ENCODE results near the gene KCNQ2.

The KCNQ2 gene

GRCh38 chr20:63422653-63423052, 49.8 kb downstream of the KCNQ2 start:
- TF ChIP-seq ZNF70 (CRISPR knock-in tag; IDR thresholded peaks at IDR 0.05) (no peak), TCF4 (CRISPR knock-in tag; IDR thresholded peaks at IDR 0.05; ENCODE audit: borderline replicate concordance) (no peak), RARB (CRISPR knock-in tag; IDR thresholded peaks at IDR 0.05) (no peak), TOX (CRISPR knock-in tag; IDR thresholded peaks at IDR 0.05; ENCODE audit: borderline replicate concordance) (no peak), ESRRG (CRISPR knock-in tag; IDR thresholded peaks at IDR 0.05) (no peak), BACH2 (CRISPR knock-in tag; IDR thresholded peaks at IDR 0.05; ENCODE audit: borderline replicate concordance) (no peak), ZNF565 (CRISPR knock-in tag; conservative IDR thresholded peaks at IDR 0.05; ENCODE audit: low read depth) (no peak), PATZ1 (CRISPR knock-in tag; IDR thresholded peaks at IDR 0.05; ENCODE audit: borderline replicate concordance) (no peak), PPARA (CRISPR knock-in tag; IDR thresholded peaks at IDR 0.05; ENCODE audit: borderline replicate concordance) (no peak), ZNF8 (CRISPR knock-in tag; IDR thresholded peaks at IDR 0.05) (no peak), ZFP3 (CRISPR knock-in tag; IDR thresholded peaks at IDR 0.05) (no peak), CREB5 (CRISPR knock-in tag; IDR thresholded peaks at IDR 0.05; ENCODE audit: low read depth) (no peak), OSR1 (CRISPR knock-in tag; IDR thresholded peaks at IDR 0.05) (no peak), ZC3H10 (CRISPR knock-in tag; IDR thresholded peaks at IDR 0.05) (no peak), GLIS3 (CRISPR knock-in tag; IDR thresholded peaks at IDR 0.05) (no peak), ISL1 (CRISPR knock-in tag; IDR thresholded peaks at IDR 0.05) (no peak), CSDC2 (CRISPR knock-in tag; IDR thresholded peaks at IDR 0.05) (no peak), SNAI2 (CRISPR knock-in tag; IDR thresholded peaks at IDR 0.05) (no peak), POU6F1 (CRISPR knock-in tag; IDR thresholded peaks at IDR 0.05; ENCODE audit: borderline replicate concordance, low read depth) (no peak)
- no peak for ATAC-seq

GRCh38 chr20:63421913-63422312, 50.5 kb downstream of the KCNQ2 start:
- no peak for ATAC-seq
- no peak for TF ChIP-seq ZFP3 (CRISPR knock-in tag; IDR thresholded peaks at IDR 0.05)
- no peak for TF ChIP-seq ZNF8 (CRISPR knock-in tag; IDR thresholded peaks at IDR 0.05)
- TF ChIP-seq PATZ1 (CRISPR knock-in tag; IDR thresholded peaks at IDR 0.05; ENCODE audit: borderline replicate concordance): no peak
- TF ChIP-seq ZC3H10 (CRISPR knock-in tag; IDR thresholded peaks at IDR 0.05): no peak
- no peak for TF ChIP-seq CREB5 (CRISPR knock-in tag; IDR thresholded peaks at IDR 0.05; ENCODE audit: low read depth)
- TF ChIP-seq CSRNP3 (CRISPR knock-in tag; IDR thresholded peaks at IDR 0.05): no peak

- ATAC-seq: no peak
- TF ChIP-seq ZNF565 (CRISPR knock-in tag; conservative IDR thresholded peaks at IDR 0.05; ENCODE audit: low read depth): no peak
- no peak for TF ChIP-seq ZC3H10 (CRISPR knock-in tag; IDR thresholded peaks at IDR 0.05)
- TF ChIP-seq ZFP3 (CRISPR knock-in tag; IDR thresholded peaks at IDR 0.05): no peak
- TF ChIP-seq GLIS3 (CRISPR knock-in tag; IDR thresholded peaks at IDR 0.05): no peak
- TF ChIP-seq TSHZ2 (CRISPR knock-in tag; IDR thresholded peaks at IDR 0.05): no peak
- TF ChIP-seq ARNTL (CRISPR knock-in tag; IDR thresholded peaks at IDR 0.05; ENCODE audit: borderline replicate concordance, low read depth): no peak
- no peak for TF ChIP-seq CREB5 (CRISPR knock-in tag; IDR thresholded peaks at IDR 0.05; ENCODE audit: low read depth)
- no peak for TF ChIP-seq CSRNP3 (CRISPR knock-in tag; IDR thresholded peaks at IDR 0.05)
Observed at GRCh38 chr20:63421094-63421692, 51.3 kb downstream of the KCNQ2 start.

All from SK-N-SH treated with all-trans-retinoic acid at 6 μM for 48 hours (cell line).